ENCODE measurements around the gene NGDN. TPM values are rescaled to one million over a fixed set of nuclear protein-coding genes. Genes with fewer than 3 reads are reported as not detected.

The NGDN gene, protein sequence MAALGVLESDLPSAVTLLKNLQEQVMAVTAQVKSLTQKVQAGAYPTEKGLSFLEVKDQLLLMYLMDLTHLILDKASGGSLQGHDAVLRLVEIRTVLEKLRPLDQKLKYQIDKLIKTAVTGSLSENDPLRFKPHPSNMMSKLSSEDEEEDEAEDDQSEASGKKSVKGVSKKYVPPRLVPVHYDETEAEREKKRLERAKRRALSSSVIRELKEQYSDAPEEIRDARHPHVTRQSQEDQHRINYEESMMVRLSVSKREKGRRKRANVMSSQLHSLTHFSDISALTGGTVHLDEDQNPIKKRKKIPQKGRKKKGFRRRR
- 74.9 and 83.3 TPM in 2 replicates for total RNA-seq (2014; rRNA removed; shearing (Covaris generic))

DNA sequence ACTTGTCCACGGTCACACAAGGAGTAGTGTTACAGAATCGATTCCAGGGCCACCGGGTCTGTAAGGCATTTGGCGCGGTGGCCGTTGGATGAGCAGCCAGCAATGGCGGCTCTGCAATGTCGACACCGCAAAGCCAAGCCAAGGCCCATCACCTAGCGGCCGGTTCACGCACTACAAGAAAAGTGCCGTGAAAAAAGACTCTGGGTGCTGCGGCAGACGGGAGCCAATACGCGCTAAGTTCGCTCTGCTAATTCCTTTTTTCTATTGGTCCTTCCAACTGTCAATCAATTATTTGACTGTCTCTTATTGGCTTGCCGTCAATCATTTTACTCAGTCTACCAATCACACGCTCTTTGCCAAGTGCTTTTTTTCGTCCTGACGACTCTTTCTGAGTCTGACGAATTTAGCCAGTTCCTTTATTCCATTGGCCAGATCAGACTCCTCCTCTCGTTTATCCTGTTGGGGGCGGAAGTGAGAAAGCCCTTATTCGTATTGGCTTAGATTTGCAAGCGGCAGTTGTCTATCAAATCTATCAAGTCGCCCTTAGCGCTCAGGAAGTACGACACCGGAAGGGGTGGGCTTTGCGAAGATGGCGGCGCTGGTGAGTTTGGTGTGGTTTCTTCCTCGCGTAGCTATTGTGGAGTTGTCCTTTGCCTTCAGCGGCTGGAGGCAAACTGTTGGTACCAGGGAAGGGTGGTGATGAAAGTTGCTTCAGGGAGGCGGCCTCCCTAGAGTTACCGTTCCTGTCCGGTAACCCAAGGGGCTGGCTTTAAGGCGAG is at the start of gene NGDN:
TSS of gene NGDN (plus strand) at position 577 of the 779 bp plus-strand sequence. CDS start at position 590, 13 bp downstream.

DNA sequence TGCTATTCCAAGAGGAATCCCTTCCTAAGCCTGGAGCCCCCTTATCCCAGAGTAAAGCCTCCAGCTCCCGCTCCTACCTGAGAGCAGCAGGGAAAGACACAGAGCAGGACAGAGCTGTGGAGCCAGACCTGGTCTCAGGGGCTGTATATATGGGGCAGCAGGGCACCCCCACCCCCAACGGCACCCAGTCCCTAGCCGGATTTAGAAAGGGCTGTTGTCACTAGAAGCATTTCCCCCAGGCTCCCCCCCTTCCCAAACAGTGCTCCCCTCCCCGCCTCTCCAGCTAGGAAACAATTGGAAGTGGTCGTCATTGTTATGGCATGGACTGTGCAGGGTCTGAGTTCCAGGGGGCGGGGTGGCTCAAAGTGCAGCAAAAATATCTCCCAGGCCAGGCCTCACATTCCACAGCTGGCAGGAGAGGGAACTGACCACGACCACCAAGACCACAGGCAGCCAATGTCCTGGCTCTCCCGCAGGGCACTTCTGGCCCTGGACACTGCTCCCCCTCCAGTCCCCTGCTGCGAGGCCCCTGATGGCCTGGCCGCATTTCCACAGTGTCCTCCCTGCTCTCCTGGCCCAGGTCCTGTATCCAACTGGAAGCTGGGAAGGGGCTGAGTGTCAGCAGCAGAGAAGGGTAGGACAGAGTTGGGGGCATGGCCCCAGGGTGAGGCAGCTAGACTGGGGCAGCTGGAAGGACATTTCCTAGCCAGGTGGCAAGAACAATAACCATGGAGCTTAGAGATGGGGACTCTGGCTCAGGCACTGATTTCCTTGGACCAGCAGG is 33.8 kb upstream of the NGDN start, which contains the start of gene MYH7:
TSS of gene MYH7 (minus strand) at position 118 of the 784 bp plus-strand sequence. CDS start 1,928 bp downstream, outside the sequence.

Other genes with a start within 250 kb of the NGDN start
- not detected in 2 replicates for gene RNF212B, start 231.8 kb upstream of the NGDN start, total RNA-seq (2014; rRNA removed; shearing (Covaris generic))
- gene HOMEZ, start 183.6 kb upstream of the NGDN start, total RNA-seq (2014; rRNA removed; shearing (Covaris generic)), result 0.87 and 1.4 TPM in 2 replicates
- 1.9 and 2.3 TPM in 2 replicates for gene PPP1R3E, start 166.8 kb upstream of the NGDN start, total RNA-seq (2014; rRNA removed; shearing (Covaris generic))
- gene BCL2L2, start 162.9 kb upstream of the NGDN start, total RNA-seq (2014; rRNA removed; shearing (Covaris generic)), result 16.5 and 29.4 TPM in 2 replicates
- gene PABPN1, start 148.2 kb upstream of the NGDN start, total RNA-seq (2014; rRNA removed; shearing (Covaris generic)), result 61.8 and 73.0 TPM in 2 replicates
- 0.64 and 2.1 TPM in 2 replicates for gene SLC22A17, start 116.8 kb upstream of the NGDN start, total RNA-seq (2014; rRNA removed; shearing (Covaris generic))
- gene EFS, start 104.5 kb upstream of the NGDN start, total RNA-seq (2014; rRNA removed; shearing (Covaris generic)), result not detected in 2 replicates
- not detected in 2 replicates for gene IL25, start 96.9 kb upstream of the NGDN start, total RNA-seq (2014; rRNA removed; shearing (Covaris generic))
- gene CMTM5, start 92.7 kb upstream of the NGDN start, total RNA-seq (2014; rRNA removed; shearing (Covaris generic)), result 0.64 and 0.98 TPM in 2 replicates
- gene MYH6, start 61.4 kb upstream of the NGDN start, total RNA-seq (2014; rRNA removed; shearing (Covaris generic)), result not detected in 2 replicates
- not detected in 2 replicates for gene MYH7, start 34.0 kb upstream of the NGDN start, total RNA-seq (2014; rRNA removed; shearing (Covaris generic))
- 0.26 and 1.5 TPM in 2 replicates for gene ZFHX2, start 82.1 kb downstream of the NGDN start, total RNA-seq (2014; rRNA removed; shearing (Covaris generic))
- 15.9 and 23.6 TPM in 2 replicates for gene THTPA, start 86.6 kb downstream of the NGDN start, total RNA-seq (2014; rRNA removed; shearing (Covaris generic))
- gene AP1G2, start 98.1 kb downstream of the NGDN start, total RNA-seq (2014; rRNA removed; shearing (Covaris generic)), result 10.2 and 15.8 TPM in 2 replicates
- not detected in 2 replicates for gene JPH4, start 109.1 kb downstream of the NGDN start, total RNA-seq (2014; rRNA removed; shearing (Covaris generic))
- 14.6 and 15.6 TPM in 2 replicates for gene DHRS2, start 166.7 kb downstream of the NGDN start, total RNA-seq (2014; rRNA removed; shearing (Covaris generic))